GM23338 (cell line): Measurements from ENCODE around the gene RNU7-1. TPM values are rescaled to one million over a fixed set of nuclear protein-coding genes. Genes with fewer than 3 reads are reported as not detected.

Experiments used
- ATAC-seq: fragments of 200-7000 bp; cut with Tn5 transposase; 3 replicates; pipeline ENCODE4 v1.9.1; 2020
- DNase-seq: peaks from one replicate; pipeline ENCODE4 v3.0.0-alpha.2; 2015; ENCODE audit warnings: low spot score
- H2AFZ ChIP-seq: fragments of 200-600 bp; sonication (generic); 2 replicates; pipeline ENCODE4 v1.8.0; 2016; ENCODE audit warnings: antibody characterized with exemption, mild to moderate bottlenecking, moderate library complexity
- H3F3A ChIP-seq: fragments of 200-600 bp; sonication (generic); replicated peaks from 2 replicates; pipeline ENCODE4 v1.8.0; 2017; ENCODE audit warnings: antibody characterized with exemption, mixed run types, low read depth
- H3K27ac ChIP-seq: fragments of 200-600 bp; sonication (generic); 2 replicates; pipeline ENCODE4 v1.6.1; 2016; ENCODE audit warnings: low read depth
- H3K27me3 ChIP-seq: fragments of 200-600 bp; sonication (generic); 2 replicates; pipeline ENCODE4 v1.8.0; 2016; ENCODE audit warnings: mild to moderate bottlenecking, mixed run types, moderate library complexity; ENCODE audit not compliant: insufficient read depth
- H3K36me3 ChIP-seq: fragments of 200-600 bp; sonication (generic); 2 replicates; pipeline ENCODE4 v1.8.0; 2016; ENCODE audit warnings: mild to moderate bottlenecking; ENCODE audit not compliant: insufficient read depth
- H3K4me1 ChIP-seq: fragments of 200-600 bp; sonication (generic); 2 replicates; pipeline ENCODE4 v1.8.0; 2016; ENCODE audit warnings: mild to moderate bottlenecking, moderate library complexity; ENCODE audit not compliant: insufficient read depth
- H3K4me2 ChIP-seq: fragments of 200-600 bp; sonication (generic); 2 replicates; pipeline ENCODE4 v1.7.1; 2017; ENCODE audit warnings: mixed run types
- H3K4me3 ChIP-seq: fragments of 200-600 bp; sonication (generic); 2 replicates; pipeline ENCODE4 v1.6.1; 2016; ENCODE audit warnings: mixed run types
- H3K79me2 ChIP-seq: fragments of 200-600 bp; sonication (generic); replicated peaks from 2 replicates; pipeline ENCODE4 v1.8.0; 2017; ENCODE audit warnings: mild to moderate bottlenecking; ENCODE audit not compliant: insufficient read depth
- H3K9me2 ChIP-seq: fragments of 200-600 bp; sonication (generic); 2 replicates; pipeline ENCODE4 v1.8.0; 2017; ENCODE audit not compliant: insufficient read depth
- H4K20me1 ChIP-seq: fragments of 200-600 bp; sonication (generic); replicated peaks from 2 replicates; pipeline ENCODE4 v1.8.0; 2017; ENCODE audit warnings: mild to moderate bottlenecking; ENCODE audit not compliant: insufficient read depth
- H3K27ac Mint-ChIP-seq: 2 replicates; pipeline ENCODE4 v1.8.0; 2020; ENCODE audit warnings: inconsistent platforms, mild to moderate bottlenecking, moderate library complexity, mixed read lengths
- H3K27me3 Mint-ChIP-seq: 3 replicates; pipeline ENCODE4 v1.8.0; 2022; ENCODE audit warnings: low read depth, mild to moderate bottlenecking, moderate library complexity, mixed read lengths, inconsistent platforms; ENCODE audit not compliant: insufficient read depth, poor library complexity
- H3K36me3 Mint-ChIP-seq: 3 replicates; pipeline ENCODE4 v1.8.0; 2021; ENCODE audit warnings: low read depth, mild to moderate bottlenecking, inconsistent platforms, moderate library complexity, mixed read lengths
- H3K4me1 Mint-ChIP-seq: 3 replicates; pipeline ENCODE4 v1.8.0; 2020; ENCODE audit warnings: mild to moderate bottlenecking, inconsistent platforms, mixed read lengths
- H3K4me3 Mint-ChIP-seq: 3 replicates; pipeline ENCODE4 v1.8.0; 2021; ENCODE audit warnings: moderate library complexity, mild to moderate bottlenecking, inconsistent platforms, mixed read lengths
- H3K9me3 Mint-ChIP-seq: 3 replicates; pipeline ENCODE4 v1.8.0; 2020; ENCODE audit warnings: moderate library complexity, mild to moderate bottlenecking, inconsistent platforms, mixed read lengths
- CREB1 ChIP-seq: fragments of 250-450 bp; sonication (Bioruptor Pico); IDR thresholded peaks from 2 replicates; pipeline ENCODE4 v1.5.0; 2020; ENCODE audit warnings: low read depth, mild to moderate bottlenecking, moderate library complexity
- EZH2 ChIP-seq: fragments of 200-600 bp; sonication (generic); IDR thresholded peaks from one replicate; pipeline ENCODE4 v1.8.0; 2017; ENCODE audit warnings: antibody characterized with exemption, mild to moderate bottlenecking, low read depth; ENCODE audit not compliant: unreplicated experiment
- EZH2phosphoT487 ChIP-seq: fragments of 200-600 bp; sonication (generic); IDR thresholded peaks from one replicate; pipeline ENCODE4 v1.8.1; 2018; ENCODE audit warnings: antibody characterized with exemption; ENCODE audit not compliant: unreplicated experiment
- JUNB ChIP-seq: IDR thresholded peaks from one replicate; pipeline ENCODE4 v1.6.1; 2016; ENCODE audit warnings: antibody characterized with exemption; ENCODE audit not compliant: unreplicated experiment
- NANOG ChIP-seq: IDR thresholded peaks from 2 replicates; pipeline ENCODE4 v1.6.1; 2016; ENCODE audit warnings: antibody characterized with exemption, borderline replicate concordance
- POLR2AphosphoS5 ChIP-seq: IDR thresholded peaks from 2 replicates; pipeline ENCODE4 v1.6.1; 2016; ENCODE audit warnings: antibody characterized with exemption, low read depth
- STAT1 ChIP-seq: IDR thresholded peaks from one replicate; pipeline ENCODE4 v1.6.1; 2016; ENCODE audit warnings: antibody characterized with exemption; ENCODE audit not compliant: unreplicated experiment
- ZNF114 ChIP-seq: fragments of 250-450 bp; sonication (Bioruptor Pico); IDR thresholded peaks from 2 replicates; pipeline ENCODE4 v1.5.0; 2020; ENCODE audit warnings: mild to moderate bottlenecking, moderate library complexity
- ZNF331 ChIP-seq: fragments of 250-450 bp; sonication (Bioruptor Pico); IDR thresholded peaks from 2 replicates; pipeline ENCODE4 v1.5.0; 2020; ENCODE audit warnings: low read depth, mild to moderate bottlenecking, moderate library complexity
- long read RNA-seq: library from polyadenylated mRNA; unstranded; transcript quantifications from one replicate; pipeline ENCODE4 v2.0.0, GENCODE V29; 2020; ENCODE audit not compliant: unreplicated experiment
- polyA plus RNA-seq: library from polyadenylated mRNA; unstranded; fragments of >200 nt; fragmentation: Nextera tagmentation; extraction: Ambion mirVana; gene quantifications from 2 replicates; pipeline ENCODE4 v1.2.1, GENCODE V29; 2016
- total RNA-seq: library from RNA; depleted of rRNA; stranded (reverse); fragments of >200 nt; shearing (Covaris generic); gene quantifications from 2 replicates; pipeline ENCODE4 v1.2.3, GENCODE V29; 2014; rRNA removed
- TF ChIP-seq, protein P1 (sequence below), 2 experiments: fragments of 200-600 bp in 1 of 2; sonication (generic) in 1 of 2; conservative IDR thresholded peaks; 2 replicates each; pipeline versions ENCODE4 v1.5.1 to v1.6.1; 2016 to 2017; ENCODE audit warnings: antibody characterized with exemption in 2 of 2, low read depth in 2 of 2, mild to moderate bottlenecking in 2 of 2, moderate library complexity in 1 of 2
- TF ChIP-seq, protein P2 (sequence below): IDR thresholded peaks from 2 replicates; pipeline ENCODE4 v1.6.1; 2016; ENCODE audit warnings: antibody characterized with exemption
- TF ChIP-seq, protein P3 (sequence below): fragments of 250-450 bp; sonication (Bioruptor Pico); IDR thresholded peaks from 2 replicates; pipeline ENCODE4 v1.5.0; 2020; ENCODE audit warnings: mild to moderate bottlenecking, moderate library complexity
- TF ChIP-seq, protein P4 (sequence below): IDR thresholded peaks from one replicate; pipeline ENCODE4 v1.6.1; 2018; ENCODE audit warnings: antibody characterized with exemption; ENCODE audit not compliant: unreplicated experiment

The RNU7-1 gene
- not detected in 2 replicates for total RNA-seq
- polyA plus RNA-seq: not detected in 2 replicates
- long read RNA-seq: 0 reads

DNA sequence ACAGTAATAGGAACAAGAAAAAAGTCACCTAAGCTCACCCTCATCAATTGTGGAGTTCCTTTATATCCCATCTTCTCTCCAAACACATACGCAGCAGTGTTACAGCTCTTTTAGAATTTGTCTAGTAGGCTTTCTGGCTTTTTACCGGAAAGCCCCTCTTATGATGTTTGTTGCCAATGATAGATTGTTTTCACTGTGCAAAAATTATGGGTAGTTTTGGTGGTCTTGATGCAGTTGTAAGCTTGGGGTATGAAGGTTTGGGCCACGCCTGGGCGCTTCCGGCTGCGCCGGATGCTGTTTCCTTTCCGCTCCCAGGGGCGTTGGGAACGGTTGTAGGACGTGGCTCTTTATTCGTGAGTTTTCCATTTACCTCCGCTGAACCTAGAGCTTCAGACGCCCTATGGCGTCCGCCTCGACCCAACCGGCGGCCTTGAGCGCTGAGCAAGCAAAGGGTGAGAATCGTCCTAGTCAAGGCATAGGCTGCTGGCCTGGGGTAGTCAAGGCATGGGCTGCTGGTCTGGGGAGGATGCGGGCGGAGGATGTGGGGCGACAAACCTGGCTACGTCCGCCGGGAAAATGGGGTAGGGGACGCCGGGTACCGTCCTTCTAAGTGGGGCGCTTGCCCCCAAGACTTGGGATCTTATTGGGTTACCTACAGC lies at the start of gene RNU7-1, which contains the start of gene C12orf57:
TSS of gene RNU7-1 (plus strand) at position 95 of the 659 bp plus-strand sequence.
TSS of gene C12orf57 (plus strand) at position 301 of the 659 bp plus-strand sequence. CDS start at position 401, 100 bp downstream.
- ATAC-seq (peak; percentile 38), DNase-seq (peak; percentile 91)
- H3K27me3 ChIP-seq: no peaks in the 10 kb centered on the region
- peaks cover 29% of the 10 kb centered on the region for H3K36me3 Mint-ChIP-seq
- H2AFZ ChIP-seq: no peak within 1 kb of the TSS
- TF ChIP-seq ZNF331 (CRISPR knock-in tag) (peak; percentile 5; the same call in 1 of the 2 replicates), EZH2 (no peak), CREB1 (CRISPR knock-in tag) (peak; percentile 72), ZNF114 (CRISPR knock-in tag) (no peak), STAT1 (no peak), EZH2phosphoT487 (no peak), POLR2AphosphoS5 (peak; percentile 100), NANOG (no peak), JUNB (peak; percentile 35)
- TF ChIP-seq, protein P1, sequence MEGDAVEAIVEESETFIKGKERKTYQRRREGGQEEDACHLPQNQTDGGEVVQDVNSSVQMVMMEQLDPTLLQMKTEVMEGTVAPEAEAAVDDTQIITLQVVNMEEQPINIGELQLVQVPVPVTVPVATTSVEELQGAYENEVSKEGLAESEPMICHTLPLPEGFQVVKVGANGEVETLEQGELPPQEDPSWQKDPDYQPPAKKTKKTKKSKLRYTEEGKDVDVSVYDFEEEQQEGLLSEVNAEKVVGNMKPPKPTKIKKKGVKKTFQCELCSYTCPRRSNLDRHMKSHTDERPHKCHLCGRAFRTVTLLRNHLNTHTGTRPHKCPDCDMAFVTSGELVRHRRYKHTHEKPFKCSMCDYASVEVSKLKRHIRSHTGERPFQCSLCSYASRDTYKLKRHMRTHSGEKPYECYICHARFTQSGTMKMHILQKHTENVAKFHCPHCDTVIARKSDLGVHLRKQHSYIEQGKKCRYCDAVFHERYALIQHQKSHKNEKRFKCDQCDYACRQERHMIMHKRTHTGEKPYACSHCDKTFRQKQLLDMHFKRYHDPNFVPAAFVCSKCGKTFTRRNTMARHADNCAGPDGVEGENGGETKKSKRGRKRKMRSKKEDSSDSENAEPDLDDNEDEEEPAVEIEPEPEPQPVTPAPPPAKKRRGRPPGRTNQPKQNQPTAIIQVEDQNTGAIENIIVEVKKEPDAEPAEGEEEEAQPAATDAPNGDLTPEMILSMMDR (conservative IDR thresholded peaks at IDR 0.05; ENCODE audit: low read depth in 2 of 2): no peak
- TF ChIP-seq, protein P2, sequence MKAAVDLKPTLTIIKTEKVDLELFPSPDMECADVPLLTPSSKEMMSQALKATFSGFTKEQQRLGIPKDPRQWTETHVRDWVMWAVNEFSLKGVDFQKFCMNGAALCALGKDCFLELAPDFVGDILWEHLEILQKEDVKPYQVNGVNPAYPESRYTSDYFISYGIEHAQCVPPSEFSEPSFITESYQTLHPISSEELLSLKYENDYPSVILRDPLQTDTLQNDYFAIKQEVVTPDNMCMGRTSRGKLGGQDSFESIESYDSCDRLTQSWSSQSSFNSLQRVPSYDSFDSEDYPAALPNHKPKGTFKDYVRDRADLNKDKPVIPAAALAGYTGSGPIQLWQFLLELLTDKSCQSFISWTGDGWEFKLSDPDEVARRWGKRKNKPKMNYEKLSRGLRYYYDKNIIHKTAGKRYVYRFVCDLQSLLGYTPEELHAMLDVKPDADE: peak; percentile 89
- TF ChIP-seq, protein P3, sequence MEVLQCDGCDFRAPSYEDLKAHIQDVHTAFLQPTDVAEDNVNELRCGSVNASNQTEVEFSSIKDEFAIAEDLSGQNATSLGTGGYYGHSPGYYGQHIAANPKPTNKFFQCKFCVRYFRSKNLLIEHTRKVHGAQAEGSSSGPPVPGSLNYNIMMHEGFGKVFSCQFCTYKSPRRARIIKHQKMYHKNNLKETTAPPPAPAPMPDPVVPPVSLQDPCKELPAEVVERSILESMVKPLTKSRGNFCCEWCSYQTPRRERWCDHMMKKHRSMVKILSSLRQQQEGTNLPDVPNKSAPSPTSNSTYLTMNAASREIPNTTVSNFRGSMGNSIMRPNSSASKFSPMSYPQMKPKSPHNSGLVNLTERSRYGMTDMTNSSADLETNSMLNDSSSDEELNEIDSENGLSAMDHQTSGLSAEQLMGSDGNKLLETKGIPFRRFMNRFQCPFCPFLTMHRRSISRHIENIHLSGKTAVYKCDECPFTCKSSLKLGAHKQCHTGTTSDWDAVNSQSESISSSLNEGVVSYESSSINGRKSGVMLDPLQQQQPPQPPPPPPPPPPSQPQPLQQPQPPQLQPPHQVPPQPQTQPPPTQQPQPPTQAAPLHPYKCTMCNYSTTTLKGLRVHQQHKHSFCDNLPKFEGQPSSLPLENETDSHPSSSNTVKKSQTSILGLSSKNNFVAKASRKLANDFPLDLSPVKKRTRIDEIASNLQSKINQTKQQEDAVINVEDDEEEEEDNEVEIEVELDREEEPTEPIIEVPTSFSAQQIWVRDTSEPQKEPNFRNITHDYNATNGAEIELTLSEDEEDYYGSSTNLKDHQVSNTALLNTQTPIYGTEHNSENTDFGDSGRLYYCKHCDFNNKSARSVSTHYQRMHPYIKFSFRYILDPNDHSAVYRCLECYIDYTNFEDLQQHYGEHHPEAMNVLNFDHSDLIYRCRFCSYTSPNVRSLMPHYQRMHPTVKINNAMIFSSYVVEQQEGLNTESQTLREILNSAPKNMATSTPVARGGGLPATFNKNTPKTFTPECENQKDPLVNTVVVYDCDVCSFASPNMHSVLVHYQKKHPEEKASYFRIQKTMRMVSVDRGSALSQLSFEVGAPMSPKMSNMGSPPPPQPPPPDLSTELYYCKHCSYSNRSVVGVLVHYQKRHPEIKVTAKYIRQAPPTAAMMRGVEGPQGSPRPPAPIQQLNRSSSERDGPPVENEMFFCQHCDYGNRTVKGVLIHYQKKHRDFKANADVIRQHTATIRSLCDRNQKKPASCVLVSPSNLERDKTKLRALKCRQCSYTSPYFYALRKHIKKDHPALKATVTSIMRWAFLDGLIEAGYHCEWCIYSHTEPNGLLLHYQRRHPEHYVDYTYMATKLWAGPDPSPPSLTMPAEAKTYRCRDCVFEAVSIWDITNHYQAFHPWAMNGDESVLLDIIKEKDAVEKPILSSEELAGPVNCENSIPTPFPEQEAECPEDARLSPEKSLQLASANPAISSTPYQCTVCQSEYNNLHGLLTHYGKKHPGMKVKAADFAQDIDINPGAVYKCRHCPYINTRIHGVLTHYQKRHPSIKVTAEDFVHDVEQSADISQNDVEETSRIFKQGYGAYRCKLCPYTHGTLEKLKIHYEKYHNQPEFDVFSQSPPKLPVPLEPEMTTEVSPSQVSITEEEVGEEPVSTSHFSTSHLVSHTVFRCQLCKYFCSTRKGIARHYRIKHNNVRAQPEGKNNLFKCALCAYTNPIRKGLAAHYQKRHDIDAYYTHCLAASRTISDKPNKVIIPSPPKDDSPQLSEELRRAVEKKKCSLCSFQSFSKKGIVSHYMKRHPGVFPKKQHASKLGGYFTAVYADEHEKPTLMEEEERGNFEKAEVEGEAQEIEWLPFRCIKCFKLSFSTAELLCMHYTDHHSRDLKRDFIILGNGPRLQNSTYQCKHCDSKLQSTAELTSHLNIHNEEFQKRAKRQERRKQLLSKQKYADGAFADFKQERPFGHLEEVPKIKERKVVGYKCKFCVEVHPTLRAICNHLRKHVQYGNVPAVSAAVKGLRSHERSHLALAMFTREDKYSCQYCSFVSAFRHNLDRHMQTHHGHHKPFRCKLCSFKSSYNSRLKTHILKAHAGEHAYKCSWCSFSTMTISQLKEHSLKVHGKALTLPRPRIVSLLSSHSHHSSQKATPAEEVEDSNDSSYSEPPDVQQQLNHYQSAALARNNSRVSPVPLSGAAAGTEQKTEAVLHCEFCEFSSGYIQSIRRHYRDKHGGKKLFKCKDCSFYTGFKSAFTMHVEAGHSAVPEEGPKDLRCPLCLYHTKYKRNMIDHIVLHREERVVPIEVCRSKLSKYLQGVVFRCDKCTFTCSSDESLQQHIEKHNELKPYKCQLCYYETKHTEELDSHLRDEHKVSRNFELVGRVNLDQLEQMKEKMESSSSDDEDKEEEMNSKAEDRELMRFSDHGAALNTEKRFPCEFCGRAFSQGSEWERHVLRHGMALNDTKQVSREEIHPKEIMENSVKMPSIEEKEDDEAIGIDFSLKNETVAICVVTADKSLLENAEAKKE: no peak
- TF ChIP-seq, protein P4, sequence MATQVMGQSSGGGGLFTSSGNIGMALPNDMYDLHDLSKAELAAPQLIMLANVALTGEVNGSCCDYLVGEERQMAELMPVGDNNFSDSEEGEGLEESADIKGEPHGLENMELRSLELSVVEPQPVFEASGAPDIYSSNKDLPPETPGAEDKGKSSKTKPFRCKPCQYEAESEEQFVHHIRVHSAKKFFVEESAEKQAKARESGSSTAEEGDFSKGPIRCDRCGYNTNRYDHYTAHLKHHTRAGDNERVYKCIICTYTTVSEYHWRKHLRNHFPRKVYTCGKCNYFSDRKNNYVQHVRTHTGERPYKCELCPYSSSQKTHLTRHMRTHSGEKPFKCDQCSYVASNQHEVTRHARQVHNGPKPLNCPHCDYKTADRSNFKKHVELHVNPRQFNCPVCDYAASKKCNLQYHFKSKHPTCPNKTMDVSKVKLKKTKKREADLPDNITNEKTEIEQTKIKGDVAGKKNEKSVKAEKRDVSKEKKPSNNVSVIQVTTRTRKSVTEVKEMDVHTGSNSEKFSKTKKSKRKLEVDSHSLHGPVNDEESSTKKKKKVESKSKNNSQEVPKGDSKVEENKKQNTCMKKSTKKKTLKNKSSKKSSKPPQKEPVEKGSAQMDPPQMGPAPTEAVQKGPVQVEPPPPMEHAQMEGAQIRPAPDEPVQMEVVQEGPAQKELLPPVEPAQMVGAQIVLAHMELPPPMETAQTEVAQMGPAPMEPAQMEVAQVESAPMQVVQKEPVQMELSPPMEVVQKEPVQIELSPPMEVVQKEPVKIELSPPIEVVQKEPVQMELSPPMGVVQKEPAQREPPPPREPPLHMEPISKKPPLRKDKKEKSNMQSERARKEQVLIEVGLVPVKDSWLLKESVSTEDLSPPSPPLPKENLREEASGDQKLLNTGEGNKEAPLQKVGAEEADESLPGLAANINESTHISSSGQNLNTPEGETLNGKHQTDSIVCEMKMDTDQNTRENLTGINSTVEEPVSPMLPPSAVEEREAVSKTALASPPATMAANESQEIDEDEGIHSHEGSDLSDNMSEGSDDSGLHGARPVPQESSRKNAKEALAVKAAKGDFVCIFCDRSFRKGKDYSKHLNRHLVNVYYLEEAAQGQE: no peak
- H4K20me1 ChIP-seq: no peaks in the 10 kb centered on the region; the same call in 1 of the 2 replicates
- H3K9me2 ChIP-seq: no peaks in the 10 kb centered on the region
- peak within 1 kb of the TSS; percentile 100 for H3K27ac Mint-ChIP-seq
- 0 out of 2 replicates have a peak, but pooled peaks cover 10% of the 10 kb centered on the region for H3K79me2 ChIP-seq
- H3K4me1 Mint-ChIP-seq: peaks cover 52% of the 10 kb centered on the region
- peak within 1 kb of the TSS; percentile 79 for H3K4me2 ChIP-seq
- H3K36me3 ChIP-seq: no peaks in the 10 kb centered on the region
- H3F3A ChIP-seq: peaks cover 38% of the 10 kb centered on the region
- H3K4me3 ChIP-seq: peak within 1 kb of the TSS; percentile 70
- peaks cover 6% of the 10 kb centered on the region; the same call in 2 of the 3 replicates for H3K9me3 Mint-ChIP-seq
- H3K4me1 ChIP-seq: peaks cover 20% of the 10 kb centered on the region
- peaks cover 55% of the 10 kb centered on the region for H3K27me3 Mint-ChIP-seq
- H3K27ac ChIP-seq: peak within 1 kb of the TSS; percentile 87
- H3K4me3 Mint-ChIP-seq: peak within 1 kb of the TSS; percentile 96
